ENCODE data around the gene EIPR1.

GRCh38 chr2:3209258-3209657, 168.4 kb downstream of the EIPR1 start:
- TF ChIP-seq ETV6 (CRISPR knock-in tag; conservative IDR thresholded peaks at IDR 0.05) (no peak), KLF13 (CRISPR knock-in tag; IDR thresholded peaks at IDR 0.05) (no peak), PHB2 (IDR thresholded peaks at IDR 0.05; ENCODE audit: partially characterized antibody) (no peak), ZBTB44 (CRISPR knock-in tag; IDR thresholded peaks at IDR 0.05) (no peak), RNF219 (CRISPR knock-in tag; IDR thresholded peaks at IDR 0.05) (no peak)

All from HepG2 (cell line).